GM12878 (cell line): Measurements from ENCODE around the gene ANAPC16. TPM values are rescaled to one million over a fixed set of nuclear protein-coding genes. Genes with fewer than 3 reads are reported as not detected.

Experiments used
- ATAC-seq: fragments of 200-7000 bp; cut with Tn5 transposase; 3 replicates; pipeline ENCODE4 v1.9.1; 2020; ENCODE audit warnings: mild to moderate bottlenecking, moderate library complexity
- BruUV-seq: library from RNA; stranded (reverse); fragments of 400-500 nt; replicated peaks from 2 replicates; lab custom pipeline; 2021; lab: Mats Ljungman, UMichigan
- CTCF ChIA-PET: fragments of 300-600 bp; sonication (Branson Sonifier 250); formaldehyde crosslinking; extraction: SDS; loops from one replicate; lab custom pipeline; 2021; ENCODE audit warnings: inconsistent platforms; lab: Yijun Ruan, JAX
- POLR2A ChIA-PET: fragments of 350-600 bp; formaldehyde crosslinking; extraction: SDS; loops from one replicate; lab custom pipeline; 2021; ENCODE audit warnings: inconsistent platforms; lab: Charles Lee
- RAD21 ChIA-PET: fragments of 300-600 bp; sonication (Branson Sonifier 250); formaldehyde crosslinking; loops from one replicate; lab custom pipeline; 2023; ENCODE audit warnings: antibody characterized with exemption; ENCODE audit not compliant: unreplicated experiment; lab: Charles Lee
- SMC1A ChIA-PET: fragments of 300-600 bp; sonication (Branson Sonifier 250); formaldehyde crosslinking; loops from one replicate; lab custom pipeline; 2023; ENCODE audit not compliant: unreplicated experiment, uncharacterized antibody; lab: Charles Lee
- DNase-seq: peaks from one replicate; pipeline ENCODE4 v3.0.0-alpha.2; 2011; ENCODE audit warnings: low read depth, low spot score
- FAIRE-seq: peaks from 3 replicates; lab custom pipeline; 2011; peaks lifted over from hg19 to GRCh38; lab: Jason Lieb, UNC
- H2AFZ ChIP-seq: 2 replicates; pipeline ENCODE4 v1.6.0; 2011; ENCODE audit warnings: low read depth, low read length, control low read depth; ENCODE audit not compliant: control insufficient read depth
- H3K27ac ChIP-seq: 2 replicates; pipeline ENCODE4 v1.5.1; 2011; ENCODE audit warnings: control low read depth; ENCODE audit not compliant: control insufficient read depth, insufficient read depth
- H3K27me3 ChIP-seq, 2 experiments: replicated peaks in 1 of 2; 2 replicates each; pipeline versions ENCODE4 v1.6.0 to v1.6.1; 2011; ENCODE audit warnings: low read length in 1 of 2; ENCODE audit not compliant: control insufficient read depth in 2 of 2, insufficient read depth in 2 of 2
- H3K36me3 ChIP-seq, 2 experiments: 2 replicates each; pipeline ENCODE4 v1.5.1; 2011; ENCODE audit warnings: low read length in 1 of 2; ENCODE audit not compliant: control insufficient read depth in 2 of 2, insufficient read depth in 2 of 2
- H3K4me1 ChIP-seq: 2 replicates; pipeline ENCODE4 v1.6.1; 2011; ENCODE audit warnings: mild to moderate bottlenecking, low read length, moderate library complexity, mixed read lengths; ENCODE audit not compliant: control insufficient read depth, insufficient read depth
- H3K4me2 ChIP-seq: 2 replicates; pipeline ENCODE4 v1.6.0; 2011; ENCODE audit warnings: control low read depth; ENCODE audit not compliant: control insufficient read depth, insufficient read depth
- H3K4me3 ChIP-seq: fragments of 200-600 bp; sonication (generic); 2 replicates; pipeline ENCODE4 v1.5.1; 2016
- H3K79me2 ChIP-seq: 2 replicates; pipeline ENCODE4 v1.6.0; 2011; ENCODE audit warnings: low read length; ENCODE audit not compliant: control insufficient read depth, insufficient read depth
- H3K9ac ChIP-seq: 2 replicates; pipeline ENCODE4 v1.8.0; 2011; ENCODE audit warnings: low read length, control low read depth, mixed read lengths; ENCODE audit not compliant: control insufficient read depth, insufficient read depth
- H3K9me3 ChIP-seq: replicated peaks from 3 replicates; pipeline ENCODE4 v1.5.1; 2011; ENCODE audit warnings: mild to moderate bottlenecking, low read length; ENCODE audit not compliant: control insufficient read depth, insufficient read depth
- H4K20me1 ChIP-seq: 2 replicates; pipeline ENCODE4 v1.6.0; 2011; ENCODE audit not compliant: control insufficient read depth, insufficient read depth
- BCL11A ChIP-seq: IDR thresholded peaks from 2 replicates; pipeline ENCODE4 v1.6.1; 2011; ENCODE audit warnings: low read depth, low read length
- GATAD2B ChIP-seq: fragments of 450-650 bp; conservative IDR thresholded peaks from 2 replicates; pipeline ENCODE4 v1.6.1; 2017; ENCODE audit warnings: low read depth, mild to moderate bottlenecking, moderate library complexity
- HDAC2 ChIP-seq: fragments of 200-600 bp; sonication (generic); IDR thresholded peaks from 2 replicates; pipeline ENCODE4 v1.6.1; 2017
- IRF5 ChIP-seq: fragments of 450-650 bp; IDR thresholded peaks from 2 replicates; pipeline ENCODE4 v1.6.1; 2017; ENCODE audit warnings: borderline replicate concordance
- PAX8 ChIP-seq: fragments of 450-650 bp; IDR thresholded peaks from 2 replicates; pipeline ENCODE4 v1.6.1; 2017; ENCODE audit warnings: mild to moderate bottlenecking, moderate library complexity
- PKNOX1 ChIP-seq: fragments of 450-650 bp; IDR thresholded peaks from 2 replicates; pipeline ENCODE4 v1.6.1; 2016; ENCODE audit warnings: mild to moderate bottlenecking
- POLR2AphosphoS2 ChIP-seq: IDR thresholded peaks from 2 replicates; pipeline ENCODE4 v1.6.1; 2011; ENCODE audit warnings: low read depth, mild to moderate bottlenecking, low read length, improper control_type of control experiment, moderate library complexity
- POU2F2 ChIP-seq: IDR thresholded peaks from 3 replicates; pipeline ENCODE4 v1.6.1; 2011; ENCODE audit warnings: low read depth, mild to moderate bottlenecking, low read length, borderline replicate concordance
- PRDM15 ChIP-seq: fragments of 450-650 bp; formaldehyde crosslinking; IDR thresholded peaks from 2 replicates; pipeline ENCODE4 v1.4.0; 2020; ENCODE audit warnings: mild to moderate bottlenecking, moderate library complexity
- RBBP5 ChIP-seq: fragments of 200-600 bp; sonication (generic); conservative IDR thresholded peaks from 2 replicates; pipeline ENCODE4 v1.6.1; 2016
- SPI1 ChIP-seq: IDR thresholded peaks from 2 replicates; pipeline ENCODE4 v1.6.1; 2011; ENCODE audit warnings: low read depth, mild to moderate bottlenecking, low read length, moderate library complexity, borderline replicate concordance; ENCODE audit not compliant: insufficient read depth
- STAT3 ChIP-seq: IDR thresholded peaks from 2 replicates; pipeline ENCODE4 v1.6.1; 2011; ENCODE audit warnings: low read depth, low read length, improper control_type of control experiment
- WRNIP1 ChIP-seq: IDR thresholded peaks from 2 replicates; pipeline ENCODE4 v1.6.1; 2011; ENCODE audit warnings: low read depth, low read length, improper control_type of control experiment, borderline replicate concordance
- ZBTB11 ChIP-seq: fragments of 450-650 bp; formaldehyde crosslinking; IDR thresholded peaks from 2 replicates; pipeline ENCODE4 v1.5.0; 2022; ENCODE audit warnings: mild to moderate bottlenecking, missing genetic modification characterization
- ZNF217 ChIP-seq: fragments of 450-650 bp; IDR thresholded peaks from 2 replicates; pipeline ENCODE4 v1.6.1; 2017; ENCODE audit warnings: antibody characterized with exemption, mild to moderate bottlenecking
- WGBS: methylation state at CpG from one replicate; pipeline ENCODE4 v1.1.6; 2016; ENCODE audit warnings: low lambda C conversion rate; ENCODE audit not compliant: insufficient replicate concordance, insufficient coverage; ENCODE audit errors: missing lambda C conversion rate; 5-methylcytosine and 5-hydroxymethylcytosine counted together
- in situ Hi-C: fragments of 300-500 bp; cut with MboI; formaldehyde crosslinking; loops from 9 replicates; pipeline ENCODE4 v1.14.3; 2018; ENCODE audit warnings: mixed read lengths
- intact Hi-C: fragments of 100-400 bp; cut with micrococcal nuclease; formaldehyde crosslinking; loops from one replicate; pipeline ENCODE4 v1.14.2; 2022; ENCODE audit not compliant: unreplicated experiment
- polyA plus RNA-seq, 11 experiments: library from polyadenylated mRNA; depleted of rRNA in 4 of 11; unstranded in 6 of 11; stranded (reverse) in 5 of 11; fragments of >200 nt; fragmentation: Nextera tagmentation in 4 of 11; fragmentation: Illumina TruSeq in 1 of 11; extraction: Ambion mirVana in 4 of 11; extraction: Trizol in 1 of 11; gene quantifications; 1 replicate in 1 of 11; 2 replicates in 10 of 11; pipeline versions ENCODE4 v1.2.1 to v1.2.3, GENCODE V29; 2011 to 2016; ENCODE audit warnings: inconsistent platforms in 2 of 11, missing spikeins in 2 of 11, low read depth in 1 of 11
- total RNA-seq, 4 experiments: library from RNA; depleted of rRNA in 3 of 4; stranded (reverse); fragments of >200 nt in 3 of 4; fragmentation: Illumina TruSeq in 1 of 4; extraction: Trizol in 1 of 4; gene quantifications; 2 replicates each; pipeline versions ENCODE4 v1.2.1 to v1.2.3, GENCODE V29; 2013 to 2021

Gene ANAPC16
- total and polyA plus RNA-seq, 10 of the 15 experiments (the other 5 are each of a cell fraction or from before 2014, with no cell fraction given) = 66.9 to 208 (median 134) TPM

- H3K27me3 ChIP-seq = no peaks in the 10 kb centered on the region
- ChIA-PET SMC1A (interaction anchor here (0.9 to 21.0 kb wide), 9 partner anchors 8 to 200 kb away, joined by 3 to 275 read pairs (median 5); partner anchors contain the start of genes ANAPC16, ASCC1 and DDIT4), POLR2A (interaction anchor here (0.6 to 11.6 kb wide), 7 partner anchors 11 to 80 kb away, joined by 3 to 84 read pairs (median 6); partner anchors contain the start of gene DDIT4), RAD21 (interaction anchor here (2.7 to 13.0 kb wide), 4 partner anchors 22 to 80 kb away, joined by 11 to 200 read pairs (median 150); partner anchors contain the start of genes ANAPC16, ASCC1 and DDIT4), CTCF (interaction anchor here (0.6 to 3.5 kb wide), 8 partner anchors 11 to 120 kb away, joined by 3 to 18 read pairs (median 6); no protein-coding TSS in a partner anchor)
- H3K9ac ChIP-seq = no peak overlapping the region
- H3K4me3 ChIP-seq = no peak overlapping the region
- no peak for FAIRE-seq
- H2AFZ ChIP-seq = peak overlapping the region; percentile 24
- H3K4me2 ChIP-seq = no peak overlapping the region; the same call in 1 of the 2 replicates
- H3K9me3 ChIP-seq = no peaks in the 10 kb centered on the region
- in situ Hi-C loops (no loop called here), intact Hi-C loops (no loop called here)
- no TSS peak for BruUV-seq
- no peaks in the 10 kb centered on the region for H4K20me1 ChIP-seq
- 98% methylated on average over 3 of the region's 3 CpGs for WGBS
- H3K79me2 ChIP-seq = no peaks in the 10 kb centered on the region
- H3K4me1 ChIP-seq = peaks cover 70% of the 10 kb centered on the region
- no peaks in the 10 kb centered on the region for H3K36me3 ChIP-seq
- H3K27ac ChIP-seq = peak overlapping the region; percentile 61; the same call in 1 of the 2 replicates
- no peak for DNase-seq
- ATAC-seq = no peak
- no peak for TF ChIP-seq PRDM15
- no peak for TF ChIP-seq SPI1
- TF ChIP-seq GATAD2B = no peak
- TF ChIP-seq PAX8 = no peak
- no peak for TF ChIP-seq WRNIP1
- no peak for TF ChIP-seq POLR2AphosphoS2
- TF ChIP-seq IRF5 = no peak
- TF ChIP-seq POU2F2 = no peak
- no peak for TF ChIP-seq PKNOX1
- no peak for TF ChIP-seq HDAC2
- no peak for TF ChIP-seq ZBTB11 (CRISPR knock-in tag)
- TF ChIP-seq STAT3 = no peak
- no peak for TF ChIP-seq ZNF217
- TF ChIP-seq RBBP5 = no peak
- no peak for TF ChIP-seq BCL11A
These were observed 37.2 kb downstream of the ANAPC16 start for GRCh38 chr10:72252972-72253371.
